Glutamatergic neuron (in vitro differentiated cells): Measurements from ENCODE around the gene LDLRAD4. TPM values are rescaled to one million over a fixed set of nuclear protein-coding genes. Genes with fewer than 3 reads are reported as not detected.

ENCODE experiments used
- DNase-seq: peaks from one replicate; pipeline ENCODE4 v3.0.0; 2022
- H3K27ac Mint-ChIP-seq: one replicate; pipeline ENCODE4 v1.8.0; 2020; ENCODE audit warnings: mild to moderate bottlenecking, mixed read lengths, inconsistent platforms; ENCODE audit not compliant: unreplicated experiment
- H3K27me3 Mint-ChIP-seq: one replicate; pipeline ENCODE4 v1.8.0; 2020; ENCODE audit warnings: mild to moderate bottlenecking, moderate library complexity, mixed read lengths, inconsistent platforms; ENCODE audit not compliant: unreplicated experiment
- H3K36me3 Mint-ChIP-seq: one replicate; pipeline ENCODE4 v1.8.0; 2020; ENCODE audit warnings: mild to moderate bottlenecking, mixed read lengths, inconsistent platforms; ENCODE audit not compliant: unreplicated experiment
- H3K4me1 Mint-ChIP-seq: one replicate; pipeline ENCODE4 v1.8.0; 2020; ENCODE audit warnings: mild to moderate bottlenecking, low read depth, mixed read lengths, inconsistent platforms; ENCODE audit not compliant: unreplicated experiment
- H3K4me3 Mint-ChIP-seq: one replicate; pipeline ENCODE4 v1.8.0; 2020; ENCODE audit warnings: mild to moderate bottlenecking, mixed read lengths, inconsistent platforms; ENCODE audit not compliant: unreplicated experiment
- H3K9me3 Mint-ChIP-seq: one replicate; pipeline ENCODE4 v1.8.0; 2020; ENCODE audit warnings: mild to moderate bottlenecking, moderate library complexity, mixed read lengths, inconsistent platforms; ENCODE audit not compliant: unreplicated experiment
- total RNA-seq: library from RNA; stranded (reverse); fragmentation: NEBNext Ultra II Directional; extraction: Animal tissue kit (Norgen Biotek cat#: 25700); gene quantifications from one replicate; pipeline ENCODE4 v1.2.1, GENCODE V29; 2021; ENCODE audit not compliant: unreplicated experiment
- TF ChIP-seq, protein P1 (sequence below): fragments of 200-600 bp; sonication (generic); IDR thresholded peaks from one replicate; pipeline ENCODE4 v1.5.0; 2021; ENCODE audit not compliant: partially characterized antibody, unreplicated experiment

The LDLRAD4 gene
- total RNA-seq, 1 donor from 2014 or later = 0.29 TPM

DNA sequence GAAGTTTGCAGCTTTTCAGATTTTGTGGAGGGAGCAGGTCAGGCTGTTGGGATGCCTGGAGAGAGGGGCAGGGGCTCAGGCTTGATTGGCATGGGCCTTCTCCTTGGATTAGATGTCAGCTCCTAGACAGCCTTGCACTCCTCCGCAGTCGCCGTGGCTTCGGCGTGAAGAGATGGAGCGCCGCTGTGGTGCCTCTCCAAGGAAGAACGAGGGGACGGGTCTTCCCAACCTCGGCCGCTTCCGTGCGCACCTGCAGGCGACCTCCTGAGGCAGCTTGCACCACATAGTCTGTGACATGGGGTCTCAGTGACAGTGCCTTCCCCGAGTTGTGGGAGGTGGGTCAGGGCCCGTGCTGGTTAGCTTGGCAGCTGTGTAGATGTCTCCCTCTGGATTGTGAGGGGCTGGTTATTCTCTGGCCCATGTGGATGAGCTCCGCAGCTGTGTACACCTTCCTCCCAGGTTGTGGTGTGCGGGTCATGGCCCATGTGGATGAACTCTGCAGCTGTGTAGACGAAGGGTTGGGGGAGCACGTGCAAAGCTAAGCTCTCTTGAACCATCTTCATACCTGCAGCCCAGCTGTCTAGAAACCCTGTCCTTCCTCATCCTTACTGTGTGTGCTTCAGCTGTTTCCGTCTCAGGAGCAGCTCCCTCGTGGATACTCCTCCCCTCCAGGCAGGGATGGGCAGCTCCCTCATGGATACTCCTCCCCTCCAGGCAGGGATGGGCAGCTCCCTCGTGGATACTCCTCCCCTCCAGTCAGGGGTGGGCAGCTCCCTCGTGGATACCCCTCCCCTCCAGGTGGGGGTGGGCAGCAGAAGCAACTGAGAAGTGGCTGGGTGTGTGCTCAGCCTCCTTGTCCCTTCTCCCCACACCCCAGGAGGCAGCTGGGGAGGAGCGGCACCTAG lies 170.3 kb downstream of the LDLRAD4 start:
- peaks cover 13% of the 10 kb centered on the region for H3K4me1 Mint-ChIP-seq
- H3K9me3 Mint-ChIP-seq = no peaks in the 10 kb centered on the region
- no peaks in the 10 kb centered on the region for H3K36me3 Mint-ChIP-seq
- TF ChIP-seq, protein P1, sequence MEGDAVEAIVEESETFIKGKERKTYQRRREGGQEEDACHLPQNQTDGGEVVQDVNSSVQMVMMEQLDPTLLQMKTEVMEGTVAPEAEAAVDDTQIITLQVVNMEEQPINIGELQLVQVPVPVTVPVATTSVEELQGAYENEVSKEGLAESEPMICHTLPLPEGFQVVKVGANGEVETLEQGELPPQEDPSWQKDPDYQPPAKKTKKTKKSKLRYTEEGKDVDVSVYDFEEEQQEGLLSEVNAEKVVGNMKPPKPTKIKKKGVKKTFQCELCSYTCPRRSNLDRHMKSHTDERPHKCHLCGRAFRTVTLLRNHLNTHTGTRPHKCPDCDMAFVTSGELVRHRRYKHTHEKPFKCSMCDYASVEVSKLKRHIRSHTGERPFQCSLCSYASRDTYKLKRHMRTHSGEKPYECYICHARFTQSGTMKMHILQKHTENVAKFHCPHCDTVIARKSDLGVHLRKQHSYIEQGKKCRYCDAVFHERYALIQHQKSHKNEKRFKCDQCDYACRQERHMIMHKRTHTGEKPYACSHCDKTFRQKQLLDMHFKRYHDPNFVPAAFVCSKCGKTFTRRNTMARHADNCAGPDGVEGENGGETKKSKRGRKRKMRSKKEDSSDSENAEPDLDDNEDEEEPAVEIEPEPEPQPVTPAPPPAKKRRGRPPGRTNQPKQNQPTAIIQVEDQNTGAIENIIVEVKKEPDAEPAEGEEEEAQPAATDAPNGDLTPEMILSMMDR = no peak
- H3K4me3 Mint-ChIP-seq = no peak overlapping the region
- no peak for DNase-seq
- H3K27me3 Mint-ChIP-seq = no peaks in the 10 kb centered on the region
- H3K27ac Mint-ChIP-seq = no peak overlapping the region

DNA sequence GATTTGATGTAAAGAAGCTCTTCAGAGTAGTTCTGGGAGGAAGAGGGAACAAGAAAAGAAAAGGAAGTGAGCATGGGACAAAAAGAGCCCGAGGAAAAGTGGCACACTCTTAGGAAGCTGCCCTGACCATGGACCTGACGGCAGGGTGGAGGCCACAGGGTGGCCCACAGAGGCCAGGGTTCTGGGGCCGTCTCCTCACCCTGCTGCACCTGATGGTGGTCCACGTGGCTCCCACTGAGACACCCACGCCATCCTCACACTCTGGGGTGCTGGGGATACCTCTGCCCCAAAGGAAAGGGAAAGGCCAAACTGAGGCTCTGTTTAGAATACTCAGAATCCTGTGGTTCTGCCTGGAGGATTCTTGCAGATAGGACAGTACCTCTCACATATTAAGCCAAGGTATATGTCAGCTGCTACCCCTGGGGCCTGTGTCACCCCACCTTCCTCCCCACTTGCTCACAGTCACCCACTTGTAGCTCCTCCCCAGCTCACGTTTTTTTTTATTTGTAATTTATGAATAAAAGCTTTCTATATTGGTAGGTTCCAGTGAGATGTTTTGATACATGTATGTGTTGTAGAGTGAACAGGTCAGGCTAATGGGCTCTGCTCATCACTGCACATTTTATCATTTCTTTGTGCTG lies 171.1 kb downstream of the LDLRAD4 start:
- Mint-ChIP-seq H3K9me3 (no peaks in the 10 kb centered on the region), H3K27me3 (no peaks in the 10 kb centered on the region), H3K4me1 (peaks cover 13% of the 10 kb centered on the region), H3K4me3 (no peak overlapping the region), H3K27ac (no peak overlapping the region), H3K36me3 (no peaks in the 10 kb centered on the region)
- no peak for DNase-seq
- TF ChIP-seq, protein P1 = no peak

GRCh38 chr18:13390196-13390595 lies 171.6 kb downstream of the LDLRAD4 start:
- Mint-ChIP-seq H3K4me3 (no peak overlapping the region), H3K4me1 (peaks cover 19% of the 10 kb centered on the region), H3K27me3 (no peaks in the 10 kb centered on the region), H3K9me3 (no peaks in the 10 kb centered on the region), H3K36me3 (no peaks in the 10 kb centered on the region), H3K27ac (no peak overlapping the region)
- DNase-seq = no peak
- TF ChIP-seq, protein P1 = no peak

GRCh38 chr18:13390711-13391110 lies 172.2 kb downstream of the LDLRAD4 start:
- Mint-ChIP-seq H3K9me3 (no peaks in the 10 kb centered on the region), H3K4me1 (peaks cover 19% of the 10 kb centered on the region), H3K27me3 (no peaks in the 10 kb centered on the region), H3K36me3 (no peaks in the 10 kb centered on the region), H3K27ac (no peak overlapping the region), H3K4me3 (no peak overlapping the region)
- TF ChIP-seq, protein P1 = no peak
- DNase-seq = no peak
